Ishikawa (cell line): ENCODE measurements around the gene PDCD1LG2.

Experiments used
- CEBPB ChIP-seq: IDR thresholded peaks from 2 replicates; pipeline ENCODE4 v1.6.1; 2012
- CREB1 ChIP-seq: IDR thresholded peaks from 2 replicates; pipeline ENCODE4 v1.6.1; 2012; ENCODE audit warnings: low read depth
- EGR1 ChIP-seq: IDR thresholded peaks from 2 replicates; pipeline ENCODE4 v1.6.1; 2012
- EP300 ChIP-seq: IDR thresholded peaks from 2 replicates; pipeline ENCODE4 v1.6.1; 2012; ENCODE audit warnings: borderline replicate concordance
- FOXM1 ChIP-seq: IDR thresholded peaks from 2 replicates; pipeline ENCODE4 v1.6.1; 2012; ENCODE audit warnings: low read depth, borderline replicate concordance
- MAX ChIP-seq: IDR thresholded peaks from 2 replicates; pipeline ENCODE4 v1.6.1; 2012
- NFIC ChIP-seq: IDR thresholded peaks from 2 replicates; pipeline ENCODE4 v1.6.1; 2012
- RAD21 ChIP-seq: IDR thresholded peaks from 2 replicates; pipeline ENCODE4 v1.6.1; 2012; ENCODE audit warnings: low read depth
- REST ChIP-seq: IDR thresholded peaks from 2 replicates; pipeline ENCODE4 v1.6.1; 2012; ENCODE audit warnings: low read depth, mild to moderate bottlenecking
- TAF1 ChIP-seq: IDR thresholded peaks from 2 replicates; pipeline ENCODE4 v1.6.1; 2012; ENCODE audit warnings: low read depth, mild to moderate bottlenecking
- TCF12 ChIP-seq: IDR thresholded peaks from 2 replicates; pipeline ENCODE4 v1.6.1; 2012; ENCODE audit warnings: low read depth
- TEAD4 ChIP-seq: IDR thresholded peaks from 2 replicates; pipeline ENCODE4 v1.6.1; 2012
- USF1 ChIP-seq: IDR thresholded peaks from 2 replicates; pipeline ENCODE4 v1.6.1; 2012
- YY1 ChIP-seq: IDR thresholded peaks from 2 replicates; pipeline ENCODE4 v1.6.1; 2012; ENCODE audit warnings: low read depth
- ZBTB7A ChIP-seq: IDR thresholded peaks from 2 replicates; pipeline ENCODE4 v1.6.1; 2012; ENCODE audit warnings: low read depth

PDCD1LG2 gene

GRCh38 chr9:5560443-5561100, 50.2 kb downstream of the PDCD1LG2 start:
- TF ChIP-seq REST (no peak), TAF1 (no peak), TEAD4 (no peak), MAX (no peak), CEBPB (no peak), RAD21 (no peak), YY1 (no peak), TCF12 (no peak), EP300 (no peak), NFIC (no peak), FOXM1 (no peak), USF1 (no peak), EGR1 (no peak)

GRCh38 chr9:5561828-5562488, 51.6 kb downstream of the PDCD1LG2 start:
- no peak for TF ChIP-seq FOXM1
- no peak for TF ChIP-seq RAD21
- no peak for TF ChIP-seq TCF12

- TF ChIP-seq TCF12, result no peak
- TF ChIP-seq TEAD4, result no peak
- TF ChIP-seq EGR1, result no peak
Measured at GRCh38 chr9:5562806-5563416, 52.6 kb downstream of the PDCD1LG2 start.

GRCh38 chr9:5563417-5563815, 53.1 kb downstream of the PDCD1LG2 start:
- no peak for TF ChIP-seq REST
- TF ChIP-seq TAF1, result no peak
- no peak for TF ChIP-seq EGR1
- no peak for TF ChIP-seq NFIC
- TF ChIP-seq ZBTB7A, result no peak
- no peak for TF ChIP-seq EP300
- no peak for TF ChIP-seq RAD21
- no peak for TF ChIP-seq TCF12
- no peak for TF ChIP-seq MAX
- TF ChIP-seq CREB1, result no peak
- no peak for TF ChIP-seq YY1

GRCh38 chr9:5563886-5564285, 53.6 kb downstream of the PDCD1LG2 start:
- TF ChIP-seq REST (no peak), RAD21 (no peak), EP300 (no peak), ZBTB7A (no peak), TEAD4 (no peak), FOXM1 (no peak), TAF1 (no peak), USF1 (no peak), TCF12 (no peak), CEBPB (no peak)
